Measurements from ENCODE around the gene PAEP. TPM values are rescaled to one million over a fixed set of nuclear protein-coding genes. Genes with fewer than 3 reads are reported as not detected.

The PAEP gene
- polyA plus RNA-seq, 4 donors, result not detected

GRCh38 chr9:135574331-135574730 is 12.8 kb downstream of the PAEP start:
- WGBS, 3 donors, result 65 to 77% (median 72%) methylated on average over 14 of the region's 14 CpGs
- no peak for DNase-seq
- H3K9me3 ChIP-seq (ENCODE audit: control insufficient read depth in 2 of 2, insufficient read depth in 1 of 2, low read depth in 1 of 2, low read length in 1 of 2), result no peaks in the 10 kb centered on the region

DNA sequence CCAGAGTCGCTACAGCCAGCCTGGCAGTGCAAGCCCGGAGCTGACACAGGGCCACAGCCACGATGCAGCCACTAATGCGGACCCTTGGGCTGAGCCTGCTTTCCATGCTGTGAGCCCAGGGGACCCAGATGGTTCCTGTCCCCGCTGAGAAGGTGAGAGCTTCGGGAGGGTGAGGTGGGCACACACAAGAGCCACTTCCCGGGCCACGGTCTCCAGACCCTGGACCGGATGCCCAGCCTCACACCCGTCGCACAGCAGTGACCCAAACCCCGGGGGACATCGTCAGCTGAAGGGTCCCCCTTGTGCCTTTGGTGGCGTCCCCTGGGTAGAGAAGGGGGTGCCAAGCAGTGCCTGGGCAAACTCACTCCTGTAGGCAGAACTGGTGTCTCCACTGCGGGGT is 13.4 kb downstream of the PAEP start:
- Histone ChIP-seq H3K9me3 (ENCODE audit: control insufficient read depth in 2 of 2, insufficient read depth in 1 of 2, low read depth in 1 of 2, low read length in 1 of 2) (no peaks in the 10 kb centered on the region), H3K4me3 (ENCODE audit: low read depth in 1 of 3, low read length in 3 of 3) (no peak overlapping the region), H3K27me3 (ENCODE audit: control insufficient read depth in 3 of 3, insufficient read depth in 3 of 3, low read length in 3 of 3) (peaks cover 0 to 3% (median 0%) of the 10 kb centered on the region in 3 donors), H3K27ac (ENCODE audit: low read depth in 1 of 3, low read length in 2 of 3) (no peak overlapping the region), H3K36me3 (ENCODE audit: control insufficient read depth in 3 of 3, insufficient read depth in 2 of 3, low read depth in 1 of 3, low read length in 3 of 3) (no peaks in the 10 kb centered on the region), H3K4me1 (ENCODE audit: control insufficient read depth in 3 of 3, insufficient read depth in 2 of 3, low read depth in 1 of 3, low read length in 2 of 3) (no peaks in the 10 kb centered on the region)
- FAIRE-seq (no peak), DNase-seq (no peak)
- 87 to 92% (median 90%) methylated on average over 14 to 15 of the region's 15 CpGs for WGBS, 3 donors

More at GRCh38 chr9:135574331-135574730, 12.8 kb downstream of the PAEP start:
- H3K4me3 ChIP-seq (ENCODE audit: low read depth in 1 of 3, low read length in 3 of 3), result no peak overlapping the region
- peaks cover 0 to 3% (median 0%) of the 10 kb centered on the region in 3 donors for H3K27me3 ChIP-seq (ENCODE audit: control insufficient read depth in 3 of 3, insufficient read depth in 3 of 3, low read length in 3 of 3)
- H3K4me1 ChIP-seq (ENCODE audit: control insufficient read depth in 3 of 3, insufficient read depth in 2 of 3, low read depth in 1 of 3, low read length in 2 of 3), result no peaks in the 10 kb centered on the region
- no peaks in the 10 kb centered on the region for H3K36me3 ChIP-seq (ENCODE audit: control insufficient read depth in 3 of 3, insufficient read depth in 2 of 3, low read depth in 1 of 3, low read length in 3 of 3)
- no peak for FAIRE-seq
- no peak overlapping the region for H3K27ac ChIP-seq (ENCODE audit: low read depth in 1 of 3, low read length in 2 of 3)

- 66 to 79% (median 73%) methylated on average over 22 of the region's 22 CpGs for WGBS, 3 donors
- H3K4me3 ChIP-seq (ENCODE audit: low read depth in 1 of 3, low read length in 3 of 3), result no peak overlapping the region
- DNase-seq, result no peak
Measured at GRCh38 chr9:135575995-135576631, 14.6 kb downstream of the PAEP start.

DNA sequence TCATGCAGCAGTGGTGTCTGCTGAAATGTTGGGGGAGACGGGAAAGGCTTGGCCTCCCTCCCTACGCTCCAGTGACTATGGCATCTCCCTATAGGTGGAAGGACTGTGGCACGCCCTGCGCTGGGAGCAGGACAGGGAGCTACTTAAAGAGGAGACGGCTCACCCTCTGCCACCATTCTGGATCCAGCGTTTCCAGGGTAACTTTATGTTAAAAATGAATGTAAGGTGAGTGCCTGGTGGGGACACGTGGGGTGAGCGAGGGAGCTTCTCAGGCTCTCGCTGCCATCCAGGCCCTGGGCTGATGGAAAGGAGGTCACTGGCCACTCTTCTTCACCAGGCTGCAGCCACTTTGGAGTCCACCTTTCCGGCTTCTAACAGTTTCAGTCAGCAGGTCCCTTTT is 15.7 kb downstream of the PAEP start:
- no peaks in the 10 kb centered on the region for H3K27me3 ChIP-seq (ENCODE audit: control insufficient read depth in 3 of 3, insufficient read depth in 3 of 3, low read length in 3 of 3)
- FAIRE-seq (no peak), DNase-seq (no peak)
- no peak overlapping the region for H3K4me3 ChIP-seq (ENCODE audit: low read depth in 1 of 3, low read length in 3 of 3)
- H3K36me3 ChIP-seq (ENCODE audit: control insufficient read depth in 3 of 3, insufficient read depth in 2 of 3, low read depth in 1 of 3, low read length in 3 of 3), result no peaks in the 10 kb centered on the region
- no peak overlapping the region for H3K27ac ChIP-seq (ENCODE audit: low read depth in 1 of 3, low read length in 2 of 3)
- no peaks in the 10 kb centered on the region for H3K4me1 ChIP-seq (ENCODE audit: control insufficient read depth in 3 of 3, insufficient read depth in 2 of 3, low read depth in 1 of 3, low read length in 2 of 3)
- H3K9me3 ChIP-seq (ENCODE audit: control insufficient read depth in 2 of 2, insufficient read depth in 1 of 2, low read depth in 1 of 2, low read length in 1 of 2), result no peaks in the 10 kb centered on the region
- WGBS, 3 donors, result 80 to 83% (median 83%) methylated on average over 10 of the region's 10 CpGs

More at GRCh38 chr9:135575995-135576631, 14.6 kb downstream of the PAEP start:
- no peak for FAIRE-seq
- Histone ChIP-seq H3K4me1 (ENCODE audit: control insufficient read depth in 3 of 3, insufficient read depth in 2 of 3, low read depth in 1 of 3, low read length in 2 of 3) (no peaks in the 10 kb centered on the region), H3K36me3 (ENCODE audit: control insufficient read depth in 3 of 3, insufficient read depth in 2 of 3, low read depth in 1 of 3, low read length in 3 of 3) (no peaks in the 10 kb centered on the region), H3K27me3 (ENCODE audit: control insufficient read depth in 3 of 3, insufficient read depth in 3 of 3, low read length in 3 of 3) (no peaks in the 10 kb centered on the region), H3K27ac (ENCODE audit: low read depth in 1 of 3, low read length in 2 of 3) (no peak overlapping the region), H3K9me3 (ENCODE audit: control insufficient read depth in 2 of 2, insufficient read depth in 1 of 2, low read depth in 1 of 2, low read length in 1 of 2) (no peaks in the 10 kb centered on the region)

DNA sequence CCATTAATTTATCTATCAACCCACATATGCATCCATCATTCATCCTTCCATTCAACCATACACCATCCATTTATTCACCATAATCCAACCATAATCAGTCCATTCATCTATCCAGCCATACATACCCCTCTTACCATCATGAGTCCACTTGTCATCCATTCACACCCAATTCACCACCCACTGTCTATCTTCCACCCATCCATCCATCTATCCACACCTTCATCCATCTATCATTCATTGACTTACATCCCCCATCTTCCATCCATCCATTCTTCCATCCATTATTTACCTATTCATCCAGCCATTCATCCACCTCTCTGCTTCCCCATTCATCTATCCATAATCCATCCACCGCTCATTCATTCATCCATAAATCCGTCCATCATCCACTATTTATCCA is 17.8 kb downstream of the PAEP start:
- Histone ChIP-seq H3K27me3 (ENCODE audit: control insufficient read depth in 3 of 3, insufficient read depth in 3 of 3, low read length in 3 of 3) (no peaks in the 10 kb centered on the region), H3K9me3 (ENCODE audit: control insufficient read depth in 2 of 2, insufficient read depth in 1 of 2, low read depth in 1 of 2, low read length in 1 of 2) (no peaks in the 10 kb centered on the region), H3K4me1 (ENCODE audit: control insufficient read depth in 3 of 3, insufficient read depth in 2 of 3, low read depth in 1 of 3, low read length in 2 of 3) (no peaks in the 10 kb centered on the region), H3K4me3 (ENCODE audit: low read depth in 1 of 3, low read length in 3 of 3) (no peak overlapping the region), H3K36me3 (ENCODE audit: control insufficient read depth in 3 of 3, insufficient read depth in 2 of 3, low read depth in 1 of 3, low read length in 3 of 3) (no peaks in the 10 kb centered on the region), H3K27ac (ENCODE audit: low read depth in 1 of 3, low read length in 2 of 3) (no peak overlapping the region)
- no peak for FAIRE-seq
- 28 to 47% (median 38%) methylated on average over 2 of the region's 2 CpGs for WGBS, 3 donors
- DNase-seq, result no peak

GRCh38 chr9:135579889-135580660 is 18.5 kb downstream of the PAEP start:
- Histone ChIP-seq H3K36me3 (ENCODE audit: control insufficient read depth in 3 of 3, insufficient read depth in 2 of 3, low read depth in 1 of 3, low read length in 3 of 3) (no peaks in the 10 kb centered on the region), H3K4me1 (ENCODE audit: control insufficient read depth in 3 of 3, insufficient read depth in 2 of 3, low read depth in 1 of 3, low read length in 2 of 3) (no peaks in the 10 kb centered on the region), H3K27me3 (ENCODE audit: control insufficient read depth in 3 of 3, insufficient read depth in 3 of 3, low read length in 3 of 3) (no peaks in the 10 kb centered on the region), H3K9me3 (ENCODE audit: control insufficient read depth in 2 of 2, insufficient read depth in 1 of 2, low read depth in 1 of 2, low read length in 1 of 2) (no peaks in the 10 kb centered on the region), H3K27ac (ENCODE audit: low read depth in 1 of 3, low read length in 2 of 3) (no peak overlapping the region), H3K4me3 (ENCODE audit: low read depth in 1 of 3, low read length in 3 of 3) (no peak overlapping the region)
- no peak for FAIRE-seq
- no peak for DNase-seq
- WGBS, 3 donors, result 68 to 75% (median 74%) methylated on average over 10 of the region's 10 CpGs

DNA sequence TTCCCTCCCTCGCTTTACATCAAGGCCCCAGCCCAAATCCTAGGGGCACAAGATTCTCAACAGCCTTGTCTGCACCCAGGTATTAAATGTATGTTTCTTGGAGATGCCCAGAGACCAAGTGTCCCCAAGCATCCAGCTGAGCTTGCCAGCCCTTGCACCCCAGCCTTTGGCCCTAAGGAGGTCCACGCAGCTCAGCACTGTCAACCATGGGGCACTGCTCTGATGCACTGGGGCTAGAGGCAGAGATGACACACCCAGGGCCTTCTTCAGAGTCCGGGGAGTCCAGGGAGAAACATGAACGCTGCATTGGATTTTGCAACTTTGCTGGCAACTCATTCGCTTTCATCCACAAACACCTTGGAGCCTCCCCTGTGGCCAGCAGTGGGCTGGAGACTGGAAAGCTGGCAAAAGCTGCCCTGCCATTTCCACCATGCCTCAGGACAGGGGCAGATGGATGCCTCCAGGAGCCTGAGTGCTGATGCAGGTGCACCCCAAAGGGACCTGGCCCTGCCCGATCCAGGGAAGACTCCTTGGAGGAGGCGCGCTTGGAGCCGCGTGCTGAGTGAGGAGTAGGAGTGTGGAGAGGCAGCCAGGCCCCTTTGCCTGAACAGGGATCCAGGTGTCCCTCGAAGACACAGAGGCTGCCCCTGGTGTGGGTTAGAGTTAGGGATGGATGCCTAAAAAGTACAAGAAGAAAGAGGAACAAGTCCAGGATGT is 19.3 kb downstream of the PAEP start:
- FAIRE-seq (no peak), DNase-seq (no peak)
- H3K27ac ChIP-seq (ENCODE audit: low read depth in 1 of 3, low read length in 2 of 3), result no peak overlapping the region
- H3K36me3 ChIP-seq (ENCODE audit: control insufficient read depth in 3 of 3, insufficient read depth in 2 of 3, low read depth in 1 of 3, low read length in 3 of 3), result no peaks in the 10 kb centered on the region
- 80 to 85% (median 85%) methylated on average over 11 of the region's 11 CpGs for WGBS, 3 donors
- no peaks in the 10 kb centered on the region for H3K27me3 ChIP-seq (ENCODE audit: control insufficient read depth in 3 of 3, insufficient read depth in 3 of 3, low read length in 3 of 3)
- H3K9me3 ChIP-seq (ENCODE audit: control insufficient read depth in 2 of 2, insufficient read depth in 1 of 2, low read depth in 1 of 2, low read length in 1 of 2), result no peaks in the 10 kb centered on the region
- H3K4me1 ChIP-seq (ENCODE audit: control insufficient read depth in 3 of 3, insufficient read depth in 2 of 3, low read depth in 1 of 3, low read length in 2 of 3), result no peaks in the 10 kb centered on the region
- H3K4me3 ChIP-seq (ENCODE audit: low read depth in 1 of 3, low read length in 3 of 3), result no peak overlapping the region

DNA sequence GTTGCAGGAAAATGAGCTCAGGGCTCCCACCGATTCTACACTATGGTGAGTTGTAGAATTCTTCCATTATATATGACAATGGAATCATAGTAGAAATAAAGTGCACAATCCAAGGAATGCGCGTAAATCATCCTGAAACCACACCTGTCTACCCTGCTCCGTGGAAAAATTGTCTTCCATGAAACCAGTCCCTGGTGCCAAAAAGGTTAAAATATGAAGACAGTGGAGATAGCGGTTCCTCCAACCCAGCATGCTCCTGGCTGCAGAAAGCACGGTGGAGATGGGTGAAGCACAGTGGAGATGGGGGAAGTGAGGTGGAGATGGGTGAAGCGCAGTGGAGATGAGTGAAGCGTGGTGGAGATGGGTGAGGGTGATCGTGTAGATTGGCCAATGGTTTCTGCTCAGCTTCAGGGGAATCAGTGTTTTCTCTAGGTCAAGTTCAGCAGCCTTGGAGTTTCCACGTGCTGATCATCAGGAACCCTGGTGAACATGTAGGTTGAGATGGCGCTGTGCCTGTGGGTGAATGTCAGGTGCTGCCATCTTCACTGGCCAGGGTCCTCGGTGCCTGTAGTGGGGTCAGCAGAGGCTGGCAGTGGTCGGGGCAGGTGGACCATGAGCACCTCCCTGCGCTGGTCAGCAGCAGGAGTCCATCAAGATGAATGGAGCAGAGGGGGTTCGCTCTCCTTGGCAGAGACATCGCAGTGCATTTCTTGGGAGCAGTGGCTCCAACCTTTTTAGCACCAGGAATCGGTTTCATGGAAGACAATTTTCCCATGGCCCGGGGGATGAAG is 20.3 kb downstream of the PAEP start:
- Histone ChIP-seq H3K27ac (ENCODE audit: low read depth in 1 of 3, low read length in 2 of 3) (no peak overlapping the region), H3K9me3 (ENCODE audit: control insufficient read depth in 2 of 2, insufficient read depth in 1 of 2, low read depth in 1 of 2, low read length in 1 of 2) (no peaks in the 10 kb centered on the region), H3K4me1 (ENCODE audit: control insufficient read depth in 3 of 3, insufficient read depth in 2 of 3, low read depth in 1 of 3, low read length in 2 of 3) (no peaks in the 10 kb centered on the region), H3K27me3 (ENCODE audit: control insufficient read depth in 3 of 3, insufficient read depth in 3 of 3, low read length in 3 of 3) (no peaks in the 10 kb centered on the region), H3K36me3 (ENCODE audit: control insufficient read depth in 3 of 3, insufficient read depth in 2 of 3, low read depth in 1 of 3, low read length in 3 of 3) (no peaks in the 10 kb centered on the region), H3K4me3 (ENCODE audit: low read depth in 1 of 3, low read length in 3 of 3) (no peak overlapping the region)
- WGBS, 3 donors, result 85 to 88% (median 85%) methylated on average over 18 of the region's 18 CpGs
- DNase-seq, result no peak
- FAIRE-seq, result no peak

All from small intestine (tissue), 7 donors.